ENCODE results near the gene ELL2.
A peak's percentile ranks its signal among the peaks of the same experiment; 100 is the strongest.

The ELL2 gene

DNA sequence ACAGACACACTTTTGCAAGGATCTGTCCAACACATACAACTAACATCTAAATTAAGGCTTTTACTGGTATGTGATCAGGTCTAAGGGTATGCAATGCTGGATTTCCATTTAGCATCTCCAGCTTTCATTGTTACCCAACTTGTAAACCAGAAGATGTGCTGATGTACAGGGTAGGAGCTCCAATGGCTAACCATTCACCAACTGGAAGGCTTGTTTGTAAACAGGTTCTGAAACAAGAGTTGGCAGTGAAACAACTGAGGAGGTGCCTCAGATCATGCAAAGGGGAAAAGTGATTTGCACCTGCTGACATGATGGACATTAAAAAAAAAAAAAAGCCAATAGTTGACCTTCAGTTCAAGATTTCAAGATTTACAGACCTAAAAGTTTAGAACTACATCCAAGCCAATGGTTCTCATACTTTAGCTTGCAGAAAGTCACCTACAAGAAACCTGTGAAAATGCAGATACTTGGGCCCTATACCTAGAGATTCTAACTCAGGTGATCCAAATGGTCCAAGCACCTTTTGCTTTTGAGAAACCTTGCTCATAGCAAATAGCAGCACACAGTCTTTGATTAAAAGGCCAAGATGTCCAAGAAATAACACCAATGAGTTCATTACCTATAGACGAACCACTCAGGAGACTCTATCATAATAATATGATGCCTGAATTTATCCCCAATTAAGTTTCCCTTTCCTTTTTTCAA lies 75.2 kb downstream of the ELL2 start:
- Histone ChIP-seq H3K4me3 (no peak overlapping the region), H3K4me1 (peaks cover 0 to 18% (median 4%) of the 10 kb centered on the region in 4 donors), H3K36me3 (peaks cover 43 to 64% (median 47%) of the 10 kb centered on the region in 3 donors), H3K9me3 (no peaks in the 10 kb centered on the region), H3K27me3 (no peaks in the 10 kb centered on the region), H3K27ac (no peak overlapping the region)
- DNase-seq = no peak
- intact Hi-C loops (cut with DNase I; ENCODE audit: low total_unique reads) = no loop called here
- TF ChIP-seq, protein P1, sequence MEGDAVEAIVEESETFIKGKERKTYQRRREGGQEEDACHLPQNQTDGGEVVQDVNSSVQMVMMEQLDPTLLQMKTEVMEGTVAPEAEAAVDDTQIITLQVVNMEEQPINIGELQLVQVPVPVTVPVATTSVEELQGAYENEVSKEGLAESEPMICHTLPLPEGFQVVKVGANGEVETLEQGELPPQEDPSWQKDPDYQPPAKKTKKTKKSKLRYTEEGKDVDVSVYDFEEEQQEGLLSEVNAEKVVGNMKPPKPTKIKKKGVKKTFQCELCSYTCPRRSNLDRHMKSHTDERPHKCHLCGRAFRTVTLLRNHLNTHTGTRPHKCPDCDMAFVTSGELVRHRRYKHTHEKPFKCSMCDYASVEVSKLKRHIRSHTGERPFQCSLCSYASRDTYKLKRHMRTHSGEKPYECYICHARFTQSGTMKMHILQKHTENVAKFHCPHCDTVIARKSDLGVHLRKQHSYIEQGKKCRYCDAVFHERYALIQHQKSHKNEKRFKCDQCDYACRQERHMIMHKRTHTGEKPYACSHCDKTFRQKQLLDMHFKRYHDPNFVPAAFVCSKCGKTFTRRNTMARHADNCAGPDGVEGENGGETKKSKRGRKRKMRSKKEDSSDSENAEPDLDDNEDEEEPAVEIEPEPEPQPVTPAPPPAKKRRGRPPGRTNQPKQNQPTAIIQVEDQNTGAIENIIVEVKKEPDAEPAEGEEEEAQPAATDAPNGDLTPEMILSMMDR (IDR thresholded peaks at IDR 0.05) = no peak

DNA sequence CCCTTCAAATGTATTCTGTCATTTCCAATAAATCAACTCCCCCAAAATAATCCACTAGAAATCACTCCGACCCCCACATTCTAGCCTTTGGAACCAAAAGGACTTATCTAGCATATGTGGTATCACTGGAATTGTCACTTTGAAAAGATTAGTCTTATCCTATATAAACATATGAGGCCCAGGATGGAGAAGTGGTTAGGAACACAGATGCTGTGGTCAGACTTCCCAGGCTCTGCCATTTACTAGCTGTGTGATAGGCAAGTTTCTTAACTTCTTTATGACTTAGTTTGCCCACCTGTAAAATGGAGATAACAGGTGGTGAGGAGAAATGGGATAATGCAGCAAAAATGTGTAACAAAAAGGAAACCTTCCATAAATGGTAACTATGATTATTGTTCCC lies 77.1 kb downstream of the ELL2 start:
- DNase-seq = no peak
- Histone ChIP-seq H3K9me3 (no peaks in the 10 kb centered on the region), H3K4me3 (no peak overlapping the region), H3K4me1 (peaks cover 0 to 21% (median 6%) of the 10 kb centered on the region in 4 donors), H3K27me3 (no peaks in the 10 kb centered on the region), H3K27ac (no peak overlapping the region), H3K36me3 (peaks cover 24 to 44% (median 27%) of the 10 kb centered on the region in 3 donors)
- intact Hi-C loops (cut with DNase I; ENCODE audit: low total_unique reads) = no loop called here
- TF ChIP-seq, protein P1 (IDR thresholded peaks at IDR 0.05) = no peak

DNA sequence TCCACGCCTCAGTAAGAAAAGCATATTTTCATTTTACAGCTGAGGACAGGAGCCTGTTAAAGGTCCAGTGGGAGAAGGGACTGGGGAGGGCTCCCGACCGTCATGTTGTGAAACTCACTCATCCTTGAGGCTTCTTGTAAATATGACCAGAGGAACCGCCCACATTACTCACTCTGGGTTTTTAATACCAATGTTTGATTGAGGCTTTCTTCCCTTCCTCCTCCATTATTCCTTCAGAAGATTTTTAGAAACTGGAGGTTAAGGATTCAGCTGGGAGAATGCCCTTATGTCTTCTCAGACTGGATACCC lies 77.7 kb downstream of the ELL2 start:
- Histone ChIP-seq H3K36me3 (peaks cover 18 to 39% (median 22%) of the 10 kb centered on the region in 3 donors), H3K27me3 (no peaks in the 10 kb centered on the region), H3K4me3 (no peak overlapping the region), H3K4me1 (peaks cover 0 to 21% (median 6%) of the 10 kb centered on the region in 4 donors), H3K27ac (no peak overlapping the region), H3K9me3 (no peaks in the 10 kb centered on the region)
- TF ChIP-seq, protein P1 (IDR thresholded peaks at IDR 0.05) = no peak
- intact Hi-C loops (cut with DNase I; ENCODE audit: low total_unique reads) = no loop called here
- DNase-seq = no peak

DNA sequence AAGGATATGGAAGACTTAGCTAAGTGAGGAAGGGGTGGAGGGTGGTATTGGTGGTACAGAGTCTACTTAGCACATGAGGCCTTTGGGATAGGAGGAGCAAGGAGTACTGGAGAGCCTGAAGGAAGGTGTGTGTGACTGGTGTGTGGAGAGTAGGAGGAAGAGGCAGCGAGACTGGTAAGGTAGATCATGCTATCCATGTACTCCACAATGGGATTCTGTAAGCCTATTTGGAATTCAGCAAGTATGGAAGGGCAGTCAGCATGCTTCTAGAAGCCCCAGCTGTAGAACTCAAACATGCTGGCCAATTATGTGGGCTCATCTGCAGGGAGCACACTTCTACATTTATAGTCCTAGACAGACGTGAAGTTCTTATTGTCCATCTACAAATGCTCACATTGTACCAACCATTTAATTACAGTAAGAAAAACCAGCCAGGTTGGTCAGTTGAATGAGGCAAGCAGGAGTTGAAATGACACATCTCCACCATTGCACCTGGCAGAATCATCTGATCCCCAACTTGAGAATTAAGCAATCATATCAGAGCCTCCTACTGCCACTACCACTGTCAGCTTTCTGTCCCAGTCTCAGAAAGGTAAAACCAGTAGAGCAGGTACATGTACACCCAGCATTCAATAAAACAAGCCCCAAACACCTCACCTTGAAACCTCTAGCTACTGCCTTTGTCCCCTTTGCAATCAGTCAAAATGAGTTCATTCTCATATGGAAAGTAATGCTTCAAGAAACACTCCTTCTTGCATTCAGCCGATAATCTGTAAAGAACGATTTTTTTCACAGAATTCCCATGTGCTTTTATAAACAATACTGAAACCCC lies 78.2 kb downstream of the ELL2 start:
- no peaks in the 10 kb centered on the region for H3K27me3 ChIP-seq
- H3K4me1 ChIP-seq = peaks cover 0 to 21% (median 6%) of the 10 kb centered on the region in 4 donors
- H3K9me3 ChIP-seq = no peaks in the 10 kb centered on the region
- H3K27ac ChIP-seq = no peak overlapping the region
- H3K36me3 ChIP-seq = peaks cover 12 to 34% (median 16%) of the 10 kb centered on the region in 3 donors
- DNase-seq = no peak
- TF ChIP-seq, protein P1 (IDR thresholded peaks at IDR 0.05) = no peak
- H3K4me3 ChIP-seq = no peak overlapping the region
- intact Hi-C loops (cut with DNase I; ENCODE audit: low total_unique reads) = no loop called here

DNA sequence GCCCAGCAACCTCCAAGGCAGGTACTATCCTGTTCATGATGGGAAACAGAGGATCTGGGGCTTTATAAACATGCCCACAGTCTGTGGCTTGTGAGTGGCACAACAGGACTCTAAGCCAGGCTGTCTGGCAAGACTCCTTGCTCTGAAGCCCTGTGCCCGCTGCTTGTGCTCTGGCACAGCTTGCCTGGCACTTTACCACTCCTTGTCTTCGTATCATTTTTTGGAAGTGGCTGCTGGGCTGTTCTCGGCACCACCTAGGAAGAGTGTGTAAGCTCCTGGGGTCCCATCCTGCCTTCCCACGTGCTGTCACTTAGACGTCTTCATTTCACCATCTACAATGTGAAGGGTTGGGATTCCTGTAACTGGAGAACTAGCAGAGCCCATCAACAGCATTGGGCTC lies 79.8 kb downstream of the ELL2 start:
- peak overlapping the region; percentile 10 to 22 for H3K27ac ChIP-seq
- H3K9me3 ChIP-seq = no peaks in the 10 kb centered on the region
- no peak for DNase-seq
- intact Hi-C loops (cut with DNase I; ENCODE audit: low total_unique reads) = no loop called here
- no peaks in the 10 kb centered on the region for H3K27me3 ChIP-seq
- peaks cover 6 to 25% (median 10%) of the 10 kb centered on the region in 3 donors for H3K36me3 ChIP-seq
- no peak overlapping the region for H3K4me3 ChIP-seq
- peaks cover 0 to 21% (median 6%) of the 10 kb centered on the region in 4 donors for H3K4me1 ChIP-seq
- TF ChIP-seq, protein P1 (IDR thresholded peaks at IDR 0.05) = no peak

All from tibial artery (tissue), 4 donors.